ENCODE results near the gene ADCY7.
A peak's percentile ranks its signal among the peaks of the same experiment; 100 is the strongest.

The ADCY7 gene

GRCh38 chr16:50313596-50314478 lies 47.5 kb downstream of the ADCY7 start:
- DNase-seq (ENCODE audit: low spot score) = no peak

- DNase-seq (ENCODE audit: low spot score) = no peak
Measured at GRCh38 chr16:50314665-50315064, 48.3 kb downstream of the ADCY7 start.

DNA sequence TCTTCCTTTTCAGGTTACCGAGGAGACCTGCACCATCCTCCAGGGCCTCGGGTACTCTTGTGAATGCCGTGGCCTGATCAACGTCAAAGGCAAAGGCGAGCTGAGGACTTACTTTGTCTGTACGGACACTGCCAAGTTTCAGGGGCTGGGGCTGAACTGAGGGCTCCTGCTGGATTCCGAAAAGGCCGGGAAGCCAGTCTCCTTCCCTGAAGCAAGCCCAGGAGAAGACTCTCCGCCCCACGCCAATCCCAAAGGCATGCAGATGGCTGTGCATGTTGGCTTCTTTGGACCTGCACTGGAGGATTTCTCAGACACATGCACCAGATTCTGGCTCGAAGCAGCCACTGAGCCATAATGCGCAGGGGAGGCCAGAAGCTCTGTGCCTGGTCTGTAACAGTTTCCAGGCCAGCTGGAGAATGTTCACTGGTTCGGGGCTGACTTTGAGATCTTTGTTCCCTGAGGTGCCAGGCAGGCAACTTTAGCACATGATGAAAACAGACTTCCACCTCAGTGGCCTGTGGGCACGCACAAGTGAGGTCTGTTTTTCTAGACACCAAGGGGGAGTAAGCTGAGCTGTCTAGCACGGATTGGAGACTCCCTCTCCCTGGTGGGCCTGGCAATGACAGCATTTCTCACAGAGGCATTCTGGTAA lies 49.1 kb downstream of the ADCY7 start:
- DNase-seq (ENCODE audit: low spot score) = no peak

GRCh38 chr16:50316102-50316847 lies 49.9 kb downstream of the ADCY7 start:
- DNase-seq (ENCODE audit: low spot score) = no peak

GRCh38 chr16:50316848-50317630 lies 50.7 kb downstream of the ADCY7 start:
- DNase-seq (ENCODE audit: low spot score) = no peak

- DNase-seq (ENCODE audit: low spot score) = no peak
Measured at GRCh38 chr16:50318796-50319578, 52.6 kb downstream of the ADCY7 start.

DNA sequence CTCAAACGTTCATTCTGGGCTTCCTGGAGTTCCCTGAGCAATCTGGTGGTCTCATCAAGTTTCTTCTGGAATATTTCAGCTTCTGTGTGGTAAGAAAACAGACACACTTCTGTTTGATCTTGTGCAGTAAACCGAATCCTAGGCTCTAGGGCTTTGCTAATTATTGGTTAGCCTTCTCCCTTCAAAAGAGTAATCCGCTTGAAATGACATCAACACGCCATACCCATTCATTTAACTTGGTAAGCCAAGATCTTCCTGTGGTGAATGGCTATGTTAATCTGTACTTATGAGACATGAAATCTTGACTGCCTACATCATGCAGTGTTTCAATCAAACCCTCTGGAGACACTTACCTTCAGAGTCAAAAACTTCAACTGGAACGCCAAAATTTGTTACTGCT lies 54.0 kb downstream of the ADCY7 start:
- no peak for DNase-seq (ENCODE audit: low spot score)

DNA sequence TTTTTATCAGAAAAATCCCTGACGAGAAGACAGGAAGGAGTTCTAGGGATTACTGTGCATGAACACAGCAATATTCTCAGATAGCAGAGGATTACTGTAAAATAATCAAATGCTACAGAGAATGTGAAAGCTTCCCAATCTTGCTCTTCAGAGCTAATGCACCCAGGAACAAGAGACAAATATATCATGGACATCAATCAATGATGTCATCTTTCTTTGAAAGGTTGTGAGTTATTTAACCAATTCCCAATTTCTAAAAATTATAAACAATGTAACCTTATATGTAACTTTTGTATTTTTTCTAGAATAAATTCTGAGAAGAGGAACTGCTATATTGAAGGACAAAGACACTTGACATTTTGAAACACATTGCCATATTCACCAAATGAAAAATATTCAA lies 56.0 kb downstream of the ADCY7 start:
- DNase-seq (ENCODE audit: low spot score) = no peak

GRCh38 chr16:50323335-50324011 lies 57.1 kb downstream of the ADCY7 start:
- DNase-seq (ENCODE audit: low spot score) = peak; percentile 66

- no peak for DNase-seq (ENCODE audit: low spot score)
Measured at GRCh38 chr16:50324345-50324744, 58.0 kb downstream of the ADCY7 start.

DNA sequence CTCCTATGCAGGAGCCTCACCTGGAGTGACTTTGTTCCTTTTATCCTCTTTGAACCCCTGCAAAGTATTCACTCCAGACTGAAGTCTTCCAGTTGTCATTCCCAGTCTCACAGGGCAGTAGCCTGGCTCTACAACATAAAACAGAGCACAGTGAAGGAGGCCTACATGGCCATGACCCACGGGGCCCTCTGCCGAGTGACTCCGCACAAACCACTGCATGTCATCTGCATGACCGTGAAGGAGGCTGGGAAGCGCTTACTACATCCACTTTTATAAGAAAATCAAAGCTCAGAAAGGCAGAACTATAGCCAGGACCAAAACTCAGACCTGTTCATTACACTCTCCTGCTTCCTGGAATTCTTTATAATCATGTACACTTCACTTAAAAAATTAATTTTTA lies 59.9 kb downstream of the ADCY7 start:
- no peak for DNase-seq (ENCODE audit: low spot score)

GRCh38 chr16:50326835-50327465 lies 60.6 kb downstream of the ADCY7 start:
- DNase-seq (ENCODE audit: low spot score) = peak; percentile 32

- DNase-seq (ENCODE audit: low spot score) = no peak
Measured at GRCh38 chr16:50329446-50330189, 63.3 kb downstream of the ADCY7 start.

DNA sequence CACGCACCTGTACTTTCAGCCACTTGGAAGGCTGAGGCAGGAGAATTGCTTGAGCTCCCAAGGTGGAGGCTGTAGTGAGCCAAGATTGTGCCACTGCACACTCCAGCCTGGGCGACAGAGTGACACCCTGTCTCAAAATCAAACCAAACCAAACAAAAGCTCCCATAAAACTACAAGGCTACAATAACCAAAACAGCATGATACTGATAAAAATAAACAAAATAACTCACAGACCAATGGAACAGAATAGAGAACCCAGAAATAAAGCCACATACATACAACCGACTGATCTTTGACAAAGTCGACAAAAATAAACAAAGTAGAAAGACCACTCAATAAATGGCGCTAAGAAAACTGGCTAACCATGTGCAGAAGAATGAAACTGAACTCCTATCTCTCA lies 65.2 kb downstream of the ADCY7 start:
- DNase-seq (ENCODE audit: low spot score) = no peak

GRCh38 chr16:50332599-50332998 lies 66.2 kb downstream of the ADCY7 start:
- DNase-seq (ENCODE audit: low spot score) = no peak

DNA sequence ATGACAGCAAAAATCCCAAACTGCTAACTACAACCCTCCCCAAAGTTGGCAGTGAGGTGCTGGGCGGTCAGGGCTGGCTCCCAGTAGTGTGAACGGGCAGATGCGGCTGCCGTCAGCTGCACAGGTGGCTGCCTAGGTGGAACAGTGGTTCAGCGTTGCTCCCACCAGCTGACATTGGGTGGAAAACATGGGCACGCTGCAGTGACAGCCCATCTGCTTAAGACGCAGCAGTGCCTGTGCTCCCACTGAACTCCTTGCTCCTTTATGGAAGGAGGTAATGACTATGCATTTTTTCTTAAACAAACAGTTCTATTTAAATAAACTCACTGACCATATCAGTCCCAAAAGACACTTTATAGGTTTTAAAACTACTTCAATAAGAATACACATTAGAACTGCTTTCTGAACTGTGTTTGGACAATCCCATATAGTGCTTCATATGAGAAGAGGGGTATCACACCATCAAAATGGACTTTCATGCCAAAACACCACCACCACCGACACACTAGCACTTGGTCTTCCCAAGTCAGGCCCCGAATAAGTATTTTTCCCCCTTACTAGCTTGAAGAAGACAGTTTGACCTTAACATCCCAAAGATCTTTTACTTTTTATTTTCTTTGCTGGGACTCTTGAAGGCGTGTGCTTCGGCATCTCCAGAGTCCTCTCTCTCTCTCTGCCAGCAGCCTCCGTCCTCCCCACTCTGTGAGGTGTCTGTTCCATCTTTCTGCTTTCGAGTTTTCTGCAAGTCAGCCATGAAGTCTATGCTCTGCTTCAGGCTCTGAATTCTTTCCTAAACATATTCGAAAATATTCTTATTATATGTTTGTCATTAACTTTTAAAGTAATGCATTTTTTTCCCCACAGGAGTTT lies 68.0 kb downstream of the ADCY7 start:
- no peak for DNase-seq (ENCODE audit: low spot score)

DNA sequence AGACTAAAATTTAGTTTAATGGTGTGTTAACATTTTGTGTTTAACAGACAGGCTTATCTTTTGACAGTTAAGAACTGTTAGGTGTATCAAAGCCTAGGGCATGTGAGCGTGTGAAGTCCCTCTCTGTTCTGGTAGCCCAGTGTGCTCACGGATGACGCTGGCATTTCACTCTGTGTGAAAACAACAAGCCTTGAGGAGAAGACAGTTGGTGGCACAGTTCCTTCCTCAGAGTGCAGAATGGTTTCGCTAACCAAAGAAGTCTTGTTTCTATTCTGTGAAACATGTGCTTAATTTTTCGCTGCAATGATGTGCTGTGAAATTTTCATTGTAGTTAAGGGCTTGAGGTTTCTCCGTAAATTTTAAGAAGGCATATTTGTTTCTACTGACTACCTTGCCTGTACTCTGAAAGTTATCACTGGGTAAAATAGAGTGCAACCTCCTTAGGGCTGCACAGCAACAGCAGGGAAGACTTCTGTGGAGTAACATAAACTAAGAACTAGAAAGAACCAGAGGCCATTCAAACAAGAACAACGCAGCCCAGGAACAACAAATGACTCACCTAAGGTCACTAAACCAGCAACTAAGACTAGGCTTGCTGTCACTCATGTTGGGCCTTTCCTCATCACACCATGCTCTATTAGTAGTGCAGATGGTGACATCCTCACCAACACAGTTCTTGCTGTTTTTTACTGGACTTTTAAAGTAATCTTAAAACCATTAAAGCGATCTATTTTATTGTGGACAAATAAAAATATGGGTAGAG lies 69.0 kb downstream of the ADCY7 start:
- DNase-seq (ENCODE audit: low spot score) = peak; percentile 25

DNA sequence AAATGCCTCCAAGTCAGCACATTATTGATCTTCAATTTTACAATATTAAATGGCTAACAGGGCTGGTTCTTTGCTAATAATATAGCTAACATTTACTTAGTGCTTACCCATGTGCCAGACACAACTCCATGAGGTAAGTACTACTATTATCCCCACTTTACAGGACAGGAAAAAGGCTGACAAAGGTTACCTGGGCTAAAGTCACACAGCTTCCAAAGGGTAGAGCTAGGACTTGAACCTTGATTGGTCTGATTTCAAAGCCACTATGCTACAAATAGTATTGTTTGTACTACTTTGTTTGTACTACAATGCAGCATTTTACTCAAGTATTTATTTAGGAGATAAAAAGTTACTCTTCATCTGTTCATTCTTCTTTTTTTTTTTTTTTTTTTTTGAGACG lies 70.5 kb downstream of the ADCY7 start:
- no peak for DNase-seq (ENCODE audit: low spot score)

All from RKO (cell line).